Smooth muscle cell (in vitro differentiated cells): ENCODE results near the gene DNLZ. TPM values are rescaled to one million over a fixed set of nuclear protein-coding genes. Genes with fewer than 3 reads are reported as not detected.

Experiments
- DNase-seq: peaks from one replicate; lab custom pipeline; 2025; ENCODE audit not compliant: unreplicated experiment; lab: John Stamatoyannopoulos, UW
- H2AFZ ChIP-seq: fragments of 200-600 bp; sonication (generic); 2 replicates; pipeline ENCODE4 v1.6.0; 2016; ENCODE audit warnings: antibody characterized with exemption, low read depth, mild to moderate bottlenecking
- H3F3A ChIP-seq: fragments of 200-600 bp; sonication (generic); 2 replicates; pipeline ENCODE4 v1.6.0; 2017; ENCODE audit warnings: antibody characterized with exemption, low read depth
- H3K27ac ChIP-seq: fragments of 200-600 bp; sonication (generic); 2 replicates; pipeline ENCODE4 v1.5.1; 2016; ENCODE audit warnings: low read depth, mild to moderate bottlenecking
- H3K27me3 ChIP-seq: fragments of 200-600 bp; sonication (generic); 2 replicates; pipeline ENCODE4 v1.6.1; 2016; ENCODE audit warnings: low read depth, mild to moderate bottlenecking
- H3K36me3 ChIP-seq: fragments of 200-600 bp; sonication (generic); 2 replicates; pipeline ENCODE4 v1.5.1; 2016; ENCODE audit warnings: low read depth
- H3K4me1 ChIP-seq: fragments of 200-600 bp; sonication (generic); 2 replicates; pipeline ENCODE4 v1.5.1; 2016; ENCODE audit warnings: low read depth
- H3K4me2 ChIP-seq: fragments of 200-600 bp; sonication (generic); 2 replicates; pipeline ENCODE4 v1.6.0; 2016; ENCODE audit warnings: mild to moderate bottlenecking
- H3K4me3 ChIP-seq: fragments of 200-600 bp; sonication (generic); 2 replicates; pipeline ENCODE4 v1.5.1; 2016; ENCODE audit warnings: mild to moderate bottlenecking
- H3K79me2 ChIP-seq: fragments of 200-600 bp; sonication (generic); 2 replicates; pipeline ENCODE4 v1.6.0; 2016; ENCODE audit warnings: low read depth, mild to moderate bottlenecking
- H3K9ac ChIP-seq: fragments of 200-600 bp; sonication (generic); 2 replicates; pipeline ENCODE4 v1.6.0; 2016; ENCODE audit warnings: low read depth
- H3K9me3 ChIP-seq: fragments of 200-600 bp; sonication (generic); replicated peaks from 2 replicates; pipeline ENCODE4 v1.5.1; 2016; ENCODE audit warnings: low read depth
- H4K20me1 ChIP-seq: fragments of 200-600 bp; sonication (generic); 2 replicates; pipeline ENCODE4 v1.6.0; 2016; ENCODE audit warnings: low read depth
- CTCF ChIP-seq: fragments of 200-600 bp; sonication (generic); IDR thresholded peaks from 2 replicates; pipeline ENCODE4 v1.5.1; 2017; ENCODE audit warnings: borderline replicate concordance, mild to moderate bottlenecking, antibody characterized with exemption; ENCODE audit not compliant: insufficient read depth, poor library complexity, severe bottlenecking
- WGBS: methylation state at CpG from one replicate; pipeline ENCODE4 v1.1.7; 2016; ENCODE audit warnings: low lambda C conversion rate; 5-methylcytosine and 5-hydroxymethylcytosine counted together
- polyA plus RNA-seq: library from polyadenylated mRNA; unstranded; fragments of >200 nt; fragmentation: Nextera tagmentation; extraction: Ambion mirVana; gene quantifications from 2 replicates; pipeline ENCODE4 v1.2.1, GENCODE V29; 2016
- total RNA-seq: library from RNA; depleted of rRNA; stranded (reverse); fragments of >200 nt; gene quantifications from 2 replicates; pipeline ENCODE4 v1.2.3, GENCODE V29; 2014

Gene DNLZ
- total and polyA plus RNA-seq, 2 experiments from 2014 or later, result 19.0 to 31.5 TPM

- H3K4me2 ChIP-seq, result no peak overlapping the region
- H3F3A ChIP-seq, result no peaks in the 10 kb centered on the region
- no peak overlapping the region for H3K4me3 ChIP-seq
- DNase-seq, result no peak
- H3K79me2 ChIP-seq, result no peaks in the 10 kb centered on the region
- no peak overlapping the region for H3K9ac ChIP-seq
- no peaks in the 10 kb centered on the region for H3K27me3 ChIP-seq
- H3K36me3 ChIP-seq, result no peaks in the 10 kb centered on the region
- no peak overlapping the region for H3K27ac ChIP-seq
- 96% methylated on average over 11 of the region's 11 CpGs for WGBS
- H3K9me3 ChIP-seq, result no peaks in the 10 kb centered on the region
- no peaks in the 10 kb centered on the region for H4K20me1 ChIP-seq
- H3K4me1 ChIP-seq, result no peaks in the 10 kb centered on the region
- H2AFZ ChIP-seq, result no peak overlapping the region
- TF ChIP-seq CTCF, result no peak
Observed at GRCh38 chr9:136379401-136379800, 15.9 kb upstream of the DNLZ start.

GRCh38 chr9:136379003-136379287 lies 15.4 kb upstream of the DNLZ start:
- 97% methylated on average over 18 of the region's 18 CpGs for WGBS

GRCh38 chr9:136378170-136379002 lies 14.8 kb upstream of the DNLZ start:
- no peak overlapping the region for H3K9ac ChIP-seq
- no peak overlapping the region for H2AFZ ChIP-seq
- no peaks in the 10 kb centered on the region for H3F3A ChIP-seq
- H3K27ac ChIP-seq, result no peak overlapping the region
- H3K4me2 ChIP-seq, result no peak overlapping the region
- TF ChIP-seq CTCF, result no peak
- H3K4me1 ChIP-seq, result no peaks in the 10 kb centered on the region
- H3K9me3 ChIP-seq, result no peaks in the 10 kb centered on the region
- no peaks in the 10 kb centered on the region for H4K20me1 ChIP-seq
- H3K79me2 ChIP-seq, result no peaks in the 10 kb centered on the region
- no peaks in the 10 kb centered on the region for H3K27me3 ChIP-seq
- no peak overlapping the region for H3K4me3 ChIP-seq
- no peak for DNase-seq
- 93% methylated on average over 23 of the region's 28 CpGs for WGBS
- no peaks in the 10 kb centered on the region for H3K36me3 ChIP-seq

More at GRCh38 chr9:136379003-136379287, 15.4 kb upstream of the DNLZ start:
- H3F3A ChIP-seq, result no peaks in the 10 kb centered on the region
- H3K27ac ChIP-seq, result no peak overlapping the region
- H2AFZ ChIP-seq, result no peak overlapping the region
- H3K79me2 ChIP-seq, result no peaks in the 10 kb centered on the region
- TF ChIP-seq CTCF, result no peak
- H3K4me2 ChIP-seq, result no peak overlapping the region
- H3K27me3 ChIP-seq, result no peaks in the 10 kb centered on the region
- H3K4me3 ChIP-seq, result no peak overlapping the region
- no peaks in the 10 kb centered on the region for H3K36me3 ChIP-seq
- no peaks in the 10 kb centered on the region for H3K9me3 ChIP-seq
- no peaks in the 10 kb centered on the region for H4K20me1 ChIP-seq
- H3K4me1 ChIP-seq, result no peaks in the 10 kb centered on the region
- DNase-seq, result no peak
- H3K9ac ChIP-seq, result no peak overlapping the region
